GM23248 (cell line): ENCODE results near the gene CSPG5. TPM values are rescaled to one million over a fixed set of nuclear protein-coding genes. Genes with fewer than 3 reads are reported as not detected.

Source experiments
- DNase-seq: peaks from one replicate; pipeline ENCODE4 v3.0.0-alpha.2; 2015
- H2AFZ ChIP-seq: fragments of 200-600 bp; sonication (generic); 2 replicates; pipeline ENCODE4 v1.6.1; 2016; ENCODE audit warnings: antibody characterized with exemption
- H3F3A ChIP-seq: fragments of 200-600 bp; sonication (generic); 2 replicates; pipeline ENCODE4 v1.6.1; 2016; ENCODE audit warnings: mild to moderate bottlenecking, antibody characterized with exemption, mixed run types; ENCODE audit not compliant: insufficient read depth
- H3K27ac ChIP-seq: fragments of 200-600 bp; sonication (generic); 2 replicates; pipeline ENCODE4 v1.5.1; 2016; ENCODE audit warnings: mild to moderate bottlenecking
- H3K27me3 ChIP-seq: fragments of 200-600 bp; sonication (generic); replicated peaks from 2 replicates; pipeline ENCODE4 v1.6.1; 2016; ENCODE audit warnings: mild to moderate bottlenecking; ENCODE audit not compliant: insufficient read depth
- H3K36me3 ChIP-seq: fragments of 200-600 bp; sonication (generic); 2 replicates; pipeline ENCODE4 v1.6.1; 2016; ENCODE audit warnings: low read depth, mild to moderate bottlenecking
- H3K4me1 ChIP-seq: fragments of 200-600 bp; sonication (generic); 2 replicates; pipeline ENCODE4 v1.6.1; 2016; ENCODE audit warnings: mild to moderate bottlenecking; ENCODE audit not compliant: insufficient read depth
- H3K4me2 ChIP-seq: fragments of 200-600 bp; sonication (generic); one replicate; pipeline ENCODE4 v1.6.1; 2016; ENCODE audit warnings: mild to moderate bottlenecking; ENCODE audit not compliant: unreplicated experiment
- H3K4me3 ChIP-seq: fragments of 200-600 bp; sonication (generic); 2 replicates; pipeline ENCODE4 v1.5.1; 2016; ENCODE audit warnings: mild to moderate bottlenecking
- H3K79me2 ChIP-seq: fragments of 200-600 bp; sonication (generic); 2 replicates; pipeline ENCODE4 v1.6.1; 2016; ENCODE audit warnings: mild to moderate bottlenecking; ENCODE audit not compliant: insufficient read depth
- H3K9ac ChIP-seq: fragments of 200-600 bp; sonication (generic); 2 replicates; pipeline ENCODE4 v1.6.1; 2016; ENCODE audit warnings: mild to moderate bottlenecking
- H3K9me2 ChIP-seq: fragments of 200-600 bp; sonication (generic); 2 replicates; pipeline ENCODE4 v1.6.1; 2016; ENCODE audit warnings: mixed run types, mild to moderate bottlenecking, moderate library complexity; ENCODE audit not compliant: insufficient read depth
- H3K9me3 ChIP-seq: fragments of 200-600 bp; sonication (generic); one replicate; pipeline ENCODE4 v1.6.1; 2017; ENCODE audit warnings: low read depth
- H4K20me1 ChIP-seq: fragments of 200-600 bp; sonication (generic); 2 replicates; pipeline ENCODE4 v1.6.0; 2016; ENCODE audit not compliant: insufficient read depth
- EZH2 ChIP-seq: fragments of 200-600 bp; sonication (generic); IDR thresholded peaks from 2 replicates; pipeline ENCODE4 v1.6.1; 2018; ENCODE audit warnings: antibody characterized with exemption, mild to moderate bottlenecking; ENCODE audit not compliant: insufficient read depth, poor library complexity, severe bottlenecking
- EZH2phosphoT487 ChIP-seq: fragments of 200-600 bp; sonication (generic); IDR thresholded peaks from 2 replicates; pipeline ENCODE4 v1.6.1; 2018; ENCODE audit warnings: antibody characterized with exemption, moderate library complexity, mild to moderate bottlenecking, low read depth; ENCODE audit not compliant: insufficient read depth
- WGBS, 2 experiments: methylation state at CpG; one replicate each; pipeline ENCODE4 v1.1.6; 2015 to 2017; ENCODE audit warnings: low lambda C conversion rate in 2 of 2, low coverage in 1 of 2; ENCODE audit errors: missing lambda C conversion rate in 2 of 2; 5-methylcytosine and 5-hydroxymethylcytosine counted together
- in situ Hi-C: fragments of 300-500 bp; cut with MboI; formaldehyde crosslinking; loops from 2 replicates; pipeline ENCODE4 v1.15.0; 2020
- polyA plus RNA-seq: library from polyadenylated mRNA; unstranded; fragments of >200 nt; fragmentation: Nextera tagmentation; extraction: Ambion mirVana; gene quantifications from 2 replicates; pipeline ENCODE4 v1.2.1, GENCODE V29; 2016
- total RNA-seq: library from RNA; depleted of rRNA; stranded (reverse); fragments of >200 nt; shearing (Covaris generic); gene quantifications from 2 replicates; pipeline ENCODE4 v1.2.3, GENCODE V29; 2014

Gene CSPG5
- total and polyA plus RNA-seq, 2 experiments from 2014 or later = 0.54 TPM; not detected in 1

DNA sequence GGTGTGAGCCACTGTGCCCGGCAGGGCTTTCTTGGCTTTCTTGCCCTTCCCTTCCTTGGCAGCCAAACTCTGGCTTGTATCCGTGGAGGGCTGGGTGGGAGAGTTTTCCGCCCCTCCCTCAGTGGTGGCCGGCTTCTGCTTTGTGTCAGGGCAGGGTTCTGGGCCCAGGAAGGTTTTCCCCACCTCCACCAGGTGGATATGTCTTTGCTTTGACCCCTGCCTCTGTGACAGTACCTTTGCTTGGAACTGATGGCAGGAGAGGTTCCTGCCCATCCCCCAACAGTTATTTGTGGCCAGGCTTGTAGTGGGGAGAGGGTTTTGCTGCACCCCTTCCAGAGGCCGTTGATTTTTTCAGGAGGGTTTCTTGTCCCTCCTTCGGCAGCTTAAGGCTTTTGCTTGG lies 24.3 kb downstream of the CSPG5 start:
- in situ Hi-C loops = no loop called here

DNA sequence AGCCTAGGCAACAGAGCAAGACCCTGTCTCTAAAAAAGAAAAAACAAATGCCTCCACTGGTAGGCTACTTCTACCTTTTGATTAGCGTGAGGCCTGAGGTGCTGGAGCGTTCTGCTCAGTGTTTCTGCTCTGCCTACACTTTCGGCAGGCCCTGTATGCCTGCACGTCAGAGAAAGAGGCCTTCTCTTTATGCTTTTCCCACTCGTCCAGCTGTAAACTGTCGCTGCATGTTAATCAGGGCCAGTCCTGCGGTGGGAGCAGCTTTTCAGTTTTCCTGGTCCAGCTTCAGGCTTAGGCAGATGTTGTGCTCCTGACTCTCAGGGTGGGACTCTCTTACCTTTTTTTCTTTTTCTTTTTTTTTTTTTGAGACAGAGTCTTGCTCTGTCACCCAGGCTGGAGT lies 25.3 kb downstream of the CSPG5 start:
- 43 to 50% methylated on average over 7 of the region's 7 CpGs for WGBS, 2 experiments
- Histone ChIP-seq H3K4me3 (no peak overlapping the region), H3F3A (no peaks in the 10 kb centered on the region)

More for the DNA sequence above, 24.3 kb downstream of the CSPG5 start:
- no peaks in the 10 kb centered on the region for H3F3A ChIP-seq
- H3K4me3 ChIP-seq = no peak overlapping the region
- H3K9me2 ChIP-seq = no peaks in the 10 kb centered on the region
- H3K27me3 ChIP-seq = peaks cover 17% of the 10 kb centered on the region
- TF ChIP-seq EZH2 = no peak
- no peak for TF ChIP-seq EZH2phosphoT487
- H3K9me3 ChIP-seq = no peaks in the 10 kb centered on the region
- no peak overlapping the region for H3K4me2 ChIP-seq
- no peaks in the 10 kb centered on the region for H3K79me2 ChIP-seq
- no peaks in the 10 kb centered on the region for H4K20me1 ChIP-seq
- H3K27ac ChIP-seq = no peak overlapping the region
- H3K4me1 ChIP-seq = no peaks in the 10 kb centered on the region
- no peak overlapping the region for H2AFZ ChIP-seq
- H3K36me3 ChIP-seq = no peaks in the 10 kb centered on the region
- DNase-seq = no peak
- 39 to 45% methylated on average over 5 to 6 of the region's 6 CpGs for WGBS, 2 experiments
- no peak overlapping the region for H3K9ac ChIP-seq

GRCh38 chr3:47542471-47543173 lies 36.0 kb downstream of the CSPG5 start:
- no peaks in the 10 kb centered on the region for H3K9me2 ChIP-seq
- no peaks in the 10 kb centered on the region for H3K9me3 ChIP-seq
- H3K9ac ChIP-seq = no peak overlapping the region
- no peaks in the 10 kb centered on the region for H3K4me1 ChIP-seq
- in situ Hi-C loops = no loop called here
- DNase-seq = peak; percentile 70
- no peak overlapping the region for H3K4me2 ChIP-seq
- H3K27me3 ChIP-seq = no peaks in the 10 kb centered on the region
- WGBS, 2 experiments = 33 to 42% methylated on average over 20 to 21 of the region's 21 CpGs
- no peak for TF ChIP-seq EZH2
- TF ChIP-seq EZH2phosphoT487 = no peak
- no peaks in the 10 kb centered on the region for H4K20me1 ChIP-seq
- no peak overlapping the region for H3K27ac ChIP-seq
- no peaks in the 10 kb centered on the region for H3F3A ChIP-seq
- H3K4me3 ChIP-seq = no peak overlapping the region
- H2AFZ ChIP-seq = peak overlapping the region; percentile 78
- no peaks in the 10 kb centered on the region for H3K36me3 ChIP-seq
- no peaks in the 10 kb centered on the region for H3K79me2 ChIP-seq

More for the DNA sequence above, 25.3 kb downstream of the CSPG5 start:
- TF ChIP-seq EZH2 (no peak), EZH2phosphoT487 (no peak)
- H3K9ac ChIP-seq = no peak overlapping the region
- H3K79me2 ChIP-seq = no peaks in the 10 kb centered on the region
- H4K20me1 ChIP-seq = no peaks in the 10 kb centered on the region
- peaks cover 21% of the 10 kb centered on the region for H3K27me3 ChIP-seq
- H3K4me2 ChIP-seq = no peak overlapping the region
- H3K36me3 ChIP-seq = no peaks in the 10 kb centered on the region
- H3K4me1 ChIP-seq = no peaks in the 10 kb centered on the region
- in situ Hi-C loops = no loop called here
- H3K9me3 ChIP-seq = no peaks in the 10 kb centered on the region
- no peak overlapping the region for H3K27ac ChIP-seq
- no peak for DNase-seq
- no peaks in the 10 kb centered on the region for H3K9me2 ChIP-seq
- H2AFZ ChIP-seq = no peak overlapping the region

GRCh38 chr3:47541583-47542108 lies 37.0 kb downstream of the CSPG5 start:
- Histone ChIP-seq H3F3A (no peaks in the 10 kb centered on the region), H3K9me2 (no peaks in the 10 kb centered on the region), H3K4me1 (no peaks in the 10 kb centered on the region), H3K36me3 (no peaks in the 10 kb centered on the region), H3K27me3 (no peaks in the 10 kb centered on the region), H3K9ac (no peak overlapping the region), H3K4me2 (no peak overlapping the region), H3K9me3 (no peaks in the 10 kb centered on the region), H4K20me1 (no peaks in the 10 kb centered on the region), H3K4me3 (no peak overlapping the region), H3K27ac (no peak overlapping the region), H3K79me2 (no peaks in the 10 kb centered on the region), H2AFZ (no peak overlapping the region)
- in situ Hi-C loops = no loop called here
- no peak for TF ChIP-seq EZH2phosphoT487
- TF ChIP-seq EZH2 = no peak
- WGBS, 2 experiments = 43 to 64% methylated on average over 6 of the region's 6 CpGs
- peak; percentile 46 for DNase-seq
